ENCODE measurements around the gene HIVEP3.

The HIVEP3 gene

GRCh38 chr1:41794031-41794430 lies 124.7 kb downstream of the HIVEP3 start:
- TF ChIP-seq RAD21 (IDR thresholded peaks at IDR 0.05; ENCODE audit: low read depth): no peak
- TF ChIP-seq FOXM1 (IDR thresholded peaks at IDR 0.05; ENCODE audit: borderline replicate concordance, low read depth): no peak
- no peak for TF ChIP-seq REST (IDR thresholded peaks at IDR 0.05; ENCODE audit: low read depth)
- no peak for TF ChIP-seq TCF12 (IDR thresholded peaks at IDR 0.05; ENCODE audit: low read depth)
- TF ChIP-seq CREB1 (IDR thresholded peaks at IDR 0.05; ENCODE audit: low read depth): no peak
- no peak for TF ChIP-seq TEAD4 (IDR thresholded peaks at IDR 0.05)
- TF ChIP-seq CEBPB (IDR thresholded peaks at IDR 0.05): no peak
- TF ChIP-seq USF1 (IDR thresholded peaks at IDR 0.05): no peak
- no peak for TF ChIP-seq YY1 (IDR thresholded peaks at IDR 0.05; ENCODE audit: low read depth)
- TF ChIP-seq EGR1 (IDR thresholded peaks at IDR 0.05): no peak
- no peak for TF ChIP-seq TAF1 (IDR thresholded peaks at IDR 0.05; ENCODE audit: low read depth)
- TF ChIP-seq ZBTB7A (IDR thresholded peaks at IDR 0.05; ENCODE audit: low read depth): no peak
- TF ChIP-seq NFIC (IDR thresholded peaks at IDR 0.05): no peak
- TF ChIP-seq EP300 (IDR thresholded peaks at IDR 0.05; ENCODE audit: borderline replicate concordance): no peak

GRCh38 chr1:41792485-41792770 lies 126.3 kb downstream of the HIVEP3 start:
- TF ChIP-seq CREB1 (IDR thresholded peaks at IDR 0.05; ENCODE audit: low read depth) (no peak), TAF1 (IDR thresholded peaks at IDR 0.05; ENCODE audit: low read depth) (no peak), ZBTB7A (IDR thresholded peaks at IDR 0.05; ENCODE audit: low read depth) (no peak), REST (IDR thresholded peaks at IDR 0.05; ENCODE audit: low read depth) (no peak)

GRCh38 chr1:41791667-41792484 lies 126.8 kb downstream of the HIVEP3 start:
- TF ChIP-seq TEAD4 (IDR thresholded peaks at IDR 0.05) (no peak), MAX (IDR thresholded peaks at IDR 0.05) (no peak), USF1 (IDR thresholded peaks at IDR 0.05) (no peak), EP300 (IDR thresholded peaks at IDR 0.05; ENCODE audit: borderline replicate concordance) (no peak), YY1 (IDR thresholded peaks at IDR 0.05; ENCODE audit: low read depth) (no peak), EGR1 (IDR thresholded peaks at IDR 0.05) (no peak), TAF1 (IDR thresholded peaks at IDR 0.05; ENCODE audit: low read depth) (no peak), REST (IDR thresholded peaks at IDR 0.05; ENCODE audit: low read depth) (no peak), TCF12 (IDR thresholded peaks at IDR 0.05; ENCODE audit: low read depth) (no peak), CEBPB (IDR thresholded peaks at IDR 0.05) (no peak), NFIC (IDR thresholded peaks at IDR 0.05) (no peak), FOXM1 (IDR thresholded peaks at IDR 0.05; ENCODE audit: borderline replicate concordance, low read depth) (no peak), CREB1 (IDR thresholded peaks at IDR 0.05; ENCODE audit: low read depth) (no peak), ZBTB7A (IDR thresholded peaks at IDR 0.05; ENCODE audit: low read depth) (no peak), RAD21 (IDR thresholded peaks at IDR 0.05; ENCODE audit: low read depth) (no peak)

- TF ChIP-seq REST (IDR thresholded peaks at IDR 0.05; ENCODE audit: low read depth) (no peak), MAX (IDR thresholded peaks at IDR 0.05) (no peak), EGR1 (IDR thresholded peaks at IDR 0.05) (no peak), NFIC (IDR thresholded peaks at IDR 0.05) (no peak), CREB1 (IDR thresholded peaks at IDR 0.05; ENCODE audit: low read depth) (no peak), FOXM1 (IDR thresholded peaks at IDR 0.05; ENCODE audit: borderline replicate concordance, low read depth) (no peak), USF1 (IDR thresholded peaks at IDR 0.05) (no peak), TEAD4 (IDR thresholded peaks at IDR 0.05) (no peak), RAD21 (IDR thresholded peaks at IDR 0.05; ENCODE audit: low read depth) (no peak), TAF1 (IDR thresholded peaks at IDR 0.05; ENCODE audit: low read depth) (no peak), TCF12 (IDR thresholded peaks at IDR 0.05; ENCODE audit: low read depth) (no peak), EP300 (IDR thresholded peaks at IDR 0.05; ENCODE audit: borderline replicate concordance) (no peak), ZBTB7A (IDR thresholded peaks at IDR 0.05; ENCODE audit: low read depth) (no peak), YY1 (IDR thresholded peaks at IDR 0.05; ENCODE audit: low read depth) (no peak)
Observed at GRCh38 chr1:41790351-41790750, 128.4 kb downstream of the HIVEP3 start.
